ENCODE measurements around the gene PREX1. TPM values are rescaled to one million over a fixed set of nuclear protein-coding genes. Genes with fewer than 3 reads are reported as not detected.

PREX1 gene
- total and polyA plus RNA-seq, 2 experiments from 2014 or later: 4.5 to 12.5 TPM

DNA sequence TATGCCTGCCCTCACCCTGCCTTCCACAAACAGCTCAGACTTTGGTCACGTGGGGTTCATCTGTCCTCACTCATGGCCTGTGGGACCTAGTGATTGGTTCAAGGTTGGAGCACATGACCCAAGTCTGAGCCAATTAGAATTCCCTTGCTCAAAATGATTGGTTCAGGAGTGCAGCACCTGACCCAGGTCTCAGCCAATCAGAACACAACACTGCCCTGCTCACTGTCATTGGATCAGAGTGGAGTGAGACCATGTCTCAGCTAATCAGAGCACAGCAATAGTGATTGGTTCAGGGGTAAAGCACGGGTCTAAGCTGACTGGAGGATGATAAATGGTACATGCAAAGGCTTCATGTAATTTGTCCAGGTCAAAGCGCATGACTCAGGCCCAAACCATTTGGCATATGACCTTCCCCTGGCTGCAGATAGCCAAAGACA is 102.2 kb downstream of the PREX1 start:
- Histone ChIP-seq H3K36me3 (no peaks in the 10 kb centered on the region), H3K4me1 (ENCODE audit: low read depth) (no peaks in the 10 kb centered on the region)
- DNase-seq (ENCODE audit: low read depth in 1 of 2, low spot score in 1 of 2): peak in 1 of 2 donors; percentile 43

DNA sequence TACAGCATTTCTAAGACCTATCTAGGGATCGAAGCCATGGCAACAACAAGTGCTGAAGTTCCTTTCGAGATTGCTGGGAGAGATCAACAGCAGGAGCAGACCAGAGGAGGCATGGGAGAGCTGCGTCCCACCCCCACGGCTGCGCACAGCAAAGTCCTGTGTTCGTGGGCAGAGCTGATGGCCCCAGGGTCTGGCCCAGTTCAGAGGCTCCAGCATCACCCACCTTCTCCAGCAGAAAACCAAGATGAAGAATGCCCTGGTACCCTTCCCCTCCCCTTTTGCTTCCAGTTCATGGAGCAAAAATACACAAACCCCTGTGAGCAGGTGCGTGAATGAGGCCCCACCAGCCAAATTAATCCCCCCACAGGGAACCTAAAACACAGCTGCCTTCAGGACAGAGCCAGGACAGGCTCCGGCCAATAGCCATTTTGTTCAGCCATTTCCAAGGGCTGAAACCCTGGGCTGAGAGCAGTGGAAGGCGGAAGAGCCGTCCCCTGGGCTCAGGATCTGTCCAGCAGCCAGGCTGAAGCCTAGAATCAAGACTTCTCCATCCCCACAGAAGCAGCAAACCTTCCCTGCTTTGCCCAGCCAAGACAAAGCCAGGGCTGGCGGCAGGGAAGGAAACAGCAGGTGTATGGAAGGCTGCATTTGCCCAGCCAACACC is 102.8 kb downstream of the PREX1 start:
- TF ChIP-seq, protein P1, sequence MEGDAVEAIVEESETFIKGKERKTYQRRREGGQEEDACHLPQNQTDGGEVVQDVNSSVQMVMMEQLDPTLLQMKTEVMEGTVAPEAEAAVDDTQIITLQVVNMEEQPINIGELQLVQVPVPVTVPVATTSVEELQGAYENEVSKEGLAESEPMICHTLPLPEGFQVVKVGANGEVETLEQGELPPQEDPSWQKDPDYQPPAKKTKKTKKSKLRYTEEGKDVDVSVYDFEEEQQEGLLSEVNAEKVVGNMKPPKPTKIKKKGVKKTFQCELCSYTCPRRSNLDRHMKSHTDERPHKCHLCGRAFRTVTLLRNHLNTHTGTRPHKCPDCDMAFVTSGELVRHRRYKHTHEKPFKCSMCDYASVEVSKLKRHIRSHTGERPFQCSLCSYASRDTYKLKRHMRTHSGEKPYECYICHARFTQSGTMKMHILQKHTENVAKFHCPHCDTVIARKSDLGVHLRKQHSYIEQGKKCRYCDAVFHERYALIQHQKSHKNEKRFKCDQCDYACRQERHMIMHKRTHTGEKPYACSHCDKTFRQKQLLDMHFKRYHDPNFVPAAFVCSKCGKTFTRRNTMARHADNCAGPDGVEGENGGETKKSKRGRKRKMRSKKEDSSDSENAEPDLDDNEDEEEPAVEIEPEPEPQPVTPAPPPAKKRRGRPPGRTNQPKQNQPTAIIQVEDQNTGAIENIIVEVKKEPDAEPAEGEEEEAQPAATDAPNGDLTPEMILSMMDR (IDR thresholded peaks at IDR 0.05; ENCODE audit: low read depth, low read length): no peak
- Histone ChIP-seq H3K9me3 (ENCODE audit: low read depth) (no peaks in the 10 kb centered on the region), H3K4me1 (ENCODE audit: low read depth) (no peaks in the 10 kb centered on the region), H3K36me3 (no peaks in the 10 kb centered on the region), H3K27ac (peak overlapping the region; percentile 29), H3K4me3 (no peak overlapping the region), H3K27me3 (no peaks in the 10 kb centered on the region)
- peak in 1 of 2 donors; percentile 40 for DNase-seq (ENCODE audit: low read depth in 1 of 2, low spot score in 1 of 2)

More for the DNA sequence above, 102.2 kb downstream of the PREX1 start:
- TF ChIP-seq, protein P1 (IDR thresholded peaks at IDR 0.05; ENCODE audit: low read depth, low read length): no peak
- peak overlapping the region; percentile 29 for H3K27ac ChIP-seq
- no peaks in the 10 kb centered on the region for H3K9me3 ChIP-seq (ENCODE audit: low read depth)
- no peaks in the 10 kb centered on the region for H3K27me3 ChIP-seq
- no peak overlapping the region for H3K4me3 ChIP-seq

DNA sequence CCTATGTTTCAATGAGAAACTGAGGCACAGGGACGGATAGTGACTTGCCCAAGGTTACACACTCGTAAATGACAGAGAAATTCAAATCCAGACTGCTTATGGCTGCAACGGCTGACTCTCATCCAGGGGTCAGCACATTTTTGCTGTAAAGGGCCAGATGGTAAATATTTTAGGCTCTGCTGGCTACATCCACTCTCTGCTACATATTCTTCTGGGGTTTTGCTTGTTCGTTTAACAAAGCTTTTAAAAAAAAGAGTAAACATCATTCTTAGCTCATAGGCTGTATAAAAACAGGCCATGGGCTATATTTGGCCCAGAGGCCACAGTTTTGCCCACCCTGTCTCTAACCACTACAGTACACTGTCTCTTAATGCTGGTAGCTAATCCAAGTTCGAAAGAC is 103.4 kb downstream of the PREX1 start:
- no peaks in the 10 kb centered on the region for H3K4me1 ChIP-seq (ENCODE audit: low read depth)
- no peaks in the 10 kb centered on the region for H3K36me3 ChIP-seq
- TF ChIP-seq, protein P1 (IDR thresholded peaks at IDR 0.05; ENCODE audit: low read depth, low read length): no peak
- no peak overlapping the region for H3K27ac ChIP-seq
- no peak for DNase-seq (ENCODE audit: low read depth in 1 of 2, low spot score in 1 of 2)
- no peaks in the 10 kb centered on the region for H3K27me3 ChIP-seq
- no peak overlapping the region for H3K4me3 ChIP-seq
- no peaks in the 10 kb centered on the region for H3K9me3 ChIP-seq (ENCODE audit: low read depth)

DNA sequence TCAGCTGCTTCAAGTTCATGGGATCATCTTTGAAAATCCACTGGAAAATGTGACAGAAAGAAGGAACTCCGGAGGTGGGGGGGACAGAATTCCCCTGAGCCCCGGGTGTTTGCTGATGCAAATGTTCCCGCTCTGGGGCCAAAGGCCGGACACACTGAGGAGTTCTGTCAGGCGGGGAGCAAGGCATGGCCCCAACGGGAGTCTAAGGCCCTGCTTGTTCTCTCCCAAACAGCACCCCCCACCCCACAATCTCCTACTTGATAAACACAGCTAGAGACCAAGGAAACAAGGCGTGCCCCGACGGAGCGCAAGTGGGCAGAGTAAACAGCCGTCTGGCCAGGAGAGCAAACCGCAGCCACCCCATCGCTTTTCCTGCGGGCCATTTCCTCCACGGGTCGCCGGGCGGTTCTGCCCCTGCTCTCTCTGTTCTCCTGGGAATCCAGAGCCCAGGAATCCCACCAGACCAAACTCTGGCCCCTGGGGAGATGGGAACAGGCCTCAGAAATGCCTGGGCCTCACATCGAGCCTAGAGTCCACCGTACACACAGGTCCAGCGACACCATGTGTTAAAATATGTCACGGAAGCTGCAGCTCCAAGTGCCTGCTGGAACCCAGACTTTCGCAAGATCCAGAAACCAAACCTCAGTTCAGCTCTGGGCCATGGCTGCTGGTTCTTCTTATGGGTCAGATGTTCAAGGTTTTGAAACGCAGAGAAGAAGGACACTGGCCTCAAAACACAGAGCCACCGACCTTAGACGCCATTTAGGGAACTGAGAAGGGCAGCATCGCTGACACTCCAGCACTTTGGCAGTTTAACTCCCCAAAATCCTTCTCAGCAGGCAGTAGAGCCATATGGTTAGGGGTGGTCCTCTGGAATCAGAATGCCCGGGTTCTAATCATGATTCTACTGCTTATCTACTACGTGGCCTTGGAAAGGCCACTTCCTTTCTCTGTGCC is 104.2 kb downstream of the PREX1 start:
- Histone ChIP-seq H3K36me3 (no peaks in the 10 kb centered on the region), H3K27me3 (no peaks in the 10 kb centered on the region), H3K27ac (no peak overlapping the region), H3K4me3 (no peak overlapping the region), H3K4me1 (ENCODE audit: low read depth) (no peaks in the 10 kb centered on the region), H3K9me3 (ENCODE audit: low read depth) (no peaks in the 10 kb centered on the region)
- peak in 1 of 2 donors; percentile 54 for DNase-seq (ENCODE audit: low read depth in 1 of 2, low spot score in 1 of 2)
- TF ChIP-seq, protein P1 (IDR thresholded peaks at IDR 0.05; ENCODE audit: low read depth, low read length): no peak

DNA sequence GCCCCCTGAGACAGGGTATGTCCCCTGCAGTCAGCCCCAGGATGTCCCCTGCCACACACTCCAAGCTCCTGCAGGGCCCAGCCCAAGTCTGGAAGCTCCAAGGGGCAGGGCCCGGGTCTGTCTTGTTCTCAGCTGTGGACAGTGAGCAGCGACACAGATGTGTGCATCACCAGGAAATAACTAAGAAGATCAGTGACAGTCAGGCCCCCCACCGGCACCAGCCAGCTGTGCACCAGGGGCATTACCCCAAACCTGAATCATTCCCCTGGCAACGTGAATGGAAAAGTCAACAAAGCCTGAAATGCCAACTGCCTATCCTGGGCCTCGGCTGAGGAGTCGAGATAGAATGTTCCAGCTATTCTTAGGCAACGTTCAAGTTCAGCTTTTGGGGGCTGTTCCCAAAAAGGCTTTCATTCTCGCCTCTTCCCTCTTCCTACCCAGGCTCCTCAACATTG is 105.0 kb downstream of the PREX1 start:
- no peak overlapping the region for H3K27ac ChIP-seq

More for the DNA sequence above, 105.0 kb downstream of the PREX1 start:
- Histone ChIP-seq H3K9me3 (ENCODE audit: low read depth) (no peaks in the 10 kb centered on the region), H3K4me3 (no peak overlapping the region), H3K4me1 (ENCODE audit: low read depth) (no peaks in the 10 kb centered on the region), H3K36me3 (no peaks in the 10 kb centered on the region), H3K27me3 (no peaks in the 10 kb centered on the region)
- TF ChIP-seq, protein P1 (IDR thresholded peaks at IDR 0.05; ENCODE audit: low read depth, low read length): no peak
- peak in 1 of 2 donors; percentile 84 for DNase-seq (ENCODE audit: low read depth in 1 of 2, low spot score in 1 of 2)

Data from cardiac muscle cell (in vitro differentiated cells and primary cell).